Measurements from ENCODE around the gene GRID2.

DNA sequence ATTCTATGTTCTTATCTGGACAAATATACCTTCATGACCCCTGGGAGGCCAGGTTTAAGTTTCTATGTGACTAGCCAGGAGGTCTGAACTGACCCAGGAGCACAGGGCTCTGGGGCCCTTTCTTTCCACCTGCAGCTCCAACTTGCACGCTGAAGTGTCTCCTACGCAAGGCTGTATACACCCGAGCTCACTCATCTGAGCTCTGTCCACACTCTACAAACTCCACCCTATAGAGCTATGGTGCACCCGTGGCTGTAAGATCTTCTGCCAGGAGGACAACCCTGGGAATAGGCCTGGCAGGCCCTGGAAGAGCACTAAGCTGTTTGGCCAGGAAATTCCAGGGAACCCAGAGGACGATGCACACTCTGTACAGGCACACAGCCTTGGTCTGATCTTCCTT is 1464.2 kb downstream of the GRID2 start:
- TF ChIP-seq ZNF253 (CRISPR knock-in tag; conservative IDR thresholded peaks at IDR 0.05) (no peak), BACH1 (tag; IDR thresholded peaks at IDR 0.05) (no peak), CCAR2 (IDR thresholded peaks at IDR 0.05; ENCODE audit: low read depth, low read length) (no peak), MAFF (IDR thresholded peaks at IDR 0.05; ENCODE audit: low read length) (no peak), CEBPB (tag; IDR thresholded peaks at IDR 0.05) (no peak)
- TF ChIP-seq, protein P1, sequence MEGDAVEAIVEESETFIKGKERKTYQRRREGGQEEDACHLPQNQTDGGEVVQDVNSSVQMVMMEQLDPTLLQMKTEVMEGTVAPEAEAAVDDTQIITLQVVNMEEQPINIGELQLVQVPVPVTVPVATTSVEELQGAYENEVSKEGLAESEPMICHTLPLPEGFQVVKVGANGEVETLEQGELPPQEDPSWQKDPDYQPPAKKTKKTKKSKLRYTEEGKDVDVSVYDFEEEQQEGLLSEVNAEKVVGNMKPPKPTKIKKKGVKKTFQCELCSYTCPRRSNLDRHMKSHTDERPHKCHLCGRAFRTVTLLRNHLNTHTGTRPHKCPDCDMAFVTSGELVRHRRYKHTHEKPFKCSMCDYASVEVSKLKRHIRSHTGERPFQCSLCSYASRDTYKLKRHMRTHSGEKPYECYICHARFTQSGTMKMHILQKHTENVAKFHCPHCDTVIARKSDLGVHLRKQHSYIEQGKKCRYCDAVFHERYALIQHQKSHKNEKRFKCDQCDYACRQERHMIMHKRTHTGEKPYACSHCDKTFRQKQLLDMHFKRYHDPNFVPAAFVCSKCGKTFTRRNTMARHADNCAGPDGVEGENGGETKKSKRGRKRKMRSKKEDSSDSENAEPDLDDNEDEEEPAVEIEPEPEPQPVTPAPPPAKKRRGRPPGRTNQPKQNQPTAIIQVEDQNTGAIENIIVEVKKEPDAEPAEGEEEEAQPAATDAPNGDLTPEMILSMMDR (IDR thresholded peaks at IDR 0.05 in 2 of 3, conservative IDR thresholded peaks at IDR 0.05 in 1 of 3; ENCODE audit: insufficient read depth in 2 of 3, low read depth in 1 of 3, low read length in 3 of 3): no peak
- TF ChIP-seq, protein P2, sequence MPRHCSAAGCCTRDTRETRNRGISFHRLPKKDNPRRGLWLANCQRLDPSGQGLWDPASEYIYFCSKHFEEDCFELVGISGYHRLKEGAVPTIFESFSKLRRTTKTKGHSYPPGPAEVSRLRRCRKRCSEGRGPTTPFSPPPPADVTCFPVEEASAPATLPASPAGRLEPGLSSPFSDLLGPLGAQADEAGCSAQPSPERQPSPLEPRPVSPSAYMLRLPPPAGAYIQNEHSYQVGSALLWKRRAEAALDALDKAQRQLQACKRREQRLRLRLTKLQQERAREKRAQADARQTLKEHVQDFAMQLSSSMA (CRISPR knock-in tag; IDR thresholded peaks at IDR 0.05): no peak
